Parathyroid adenoma (tissue), 2 donors: Measurements from ENCODE around the gene PIAS1.

Experiments used
- H2AFZ ChIP-seq: fragments of 300-600 bp; sonication (generic); one replicate; pipeline ENCODE4 v1.7.0; 2017; ENCODE audit warnings: antibody characterized with exemption, mild to moderate bottlenecking
- H3K27ac ChIP-seq: fragments of 300-600 bp; sonication (generic); one replicate; pipeline ENCODE4 v1.7.0; 2017
- H3K27me3 ChIP-seq: fragments of 300-600 bp; sonication (generic); one replicate; pipeline ENCODE4 v1.7.0; 2017; ENCODE audit warnings: low read length; ENCODE audit not compliant: control insufficient read depth, insufficient read depth
- H3K36me3 ChIP-seq: fragments of 300-600 bp; sonication (generic); one replicate; pipeline ENCODE4 v1.7.0; 2017; ENCODE audit warnings: low read length; ENCODE audit not compliant: control insufficient read depth, insufficient read depth
- H3K4me1 ChIP-seq: fragments of 300-600 bp; sonication (generic); one replicate; pipeline ENCODE4 v1.7.0; 2017; ENCODE audit warnings: control low read depth
- H3K4me2 ChIP-seq: fragments of 300-600 bp; sonication (generic); one replicate; pipeline ENCODE4 v1.7.0; 2017; ENCODE audit warnings: low read length
- H3K4me3 ChIP-seq: fragments of 300-600 bp; sonication (generic); one replicate; pipeline ENCODE4 v1.7.0; 2017; ENCODE audit warnings: low read depth, low read length
- H3K79me2 ChIP-seq: fragments of 300-600 bp; sonication (generic); one replicate; pipeline ENCODE4 v1.7.0; 2017; ENCODE audit warnings: control low read depth
- H3K9ac ChIP-seq: fragments of 300-600 bp; sonication (generic); one replicate; pipeline ENCODE4 v1.7.0; 2017; ENCODE audit warnings: mild to moderate bottlenecking
- H3K9me3 ChIP-seq: fragments of 300-600 bp; sonication (generic); one replicate; pipeline ENCODE4 v1.7.0; 2017; ENCODE audit warnings: low read length; ENCODE audit not compliant: control insufficient read depth
- TF ChIP-seq, protein P1 (sequence below): fragments of 300-600 bp; sonication (generic); IDR thresholded peaks from one replicate; pipeline ENCODE4 v1.7.0; 2017; ENCODE audit warnings: antibody characterized with exemption, mild to moderate bottlenecking
- donor health status: primary hyperparathyroidism.

Gene PIAS1

DNA sequence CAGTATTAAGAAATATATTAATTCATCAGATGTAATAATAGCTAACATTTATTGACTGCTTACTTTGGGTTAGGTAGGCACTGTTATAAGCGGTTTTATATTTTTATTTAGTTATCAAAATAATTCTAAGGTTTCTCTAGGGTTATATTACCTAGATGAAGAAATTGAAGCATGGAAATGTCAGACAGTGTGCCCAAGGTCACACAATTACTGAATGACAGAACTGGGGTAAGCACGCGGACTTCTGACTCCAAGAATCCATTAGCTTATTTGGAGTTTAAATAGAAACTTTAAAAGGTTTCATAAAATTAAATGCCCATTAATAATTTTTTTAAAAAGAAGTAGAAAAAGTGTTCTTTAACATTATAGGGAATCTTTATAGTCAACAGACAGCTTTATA, 76.7 kb downstream of the PIAS1 start:
- H3K9me3 ChIP-seq: no peaks in the 10 kb centered on the region
- H3K9ac ChIP-seq: no peak overlapping the region
- no peak overlapping the region for H3K4me3 ChIP-seq
- H3K4me2 ChIP-seq: no peak overlapping the region
- no peak overlapping the region for H2AFZ ChIP-seq
- no peaks in the 10 kb centered on the region for H3K4me1 ChIP-seq
- H3K79me2 ChIP-seq: no peaks in the 10 kb centered on the region
- no peak overlapping the region for H3K27ac ChIP-seq
- H3K36me3 ChIP-seq: no peaks in the 10 kb centered on the region
- no peaks in the 10 kb centered on the region for H3K27me3 ChIP-seq
- TF ChIP-seq, protein P1, sequence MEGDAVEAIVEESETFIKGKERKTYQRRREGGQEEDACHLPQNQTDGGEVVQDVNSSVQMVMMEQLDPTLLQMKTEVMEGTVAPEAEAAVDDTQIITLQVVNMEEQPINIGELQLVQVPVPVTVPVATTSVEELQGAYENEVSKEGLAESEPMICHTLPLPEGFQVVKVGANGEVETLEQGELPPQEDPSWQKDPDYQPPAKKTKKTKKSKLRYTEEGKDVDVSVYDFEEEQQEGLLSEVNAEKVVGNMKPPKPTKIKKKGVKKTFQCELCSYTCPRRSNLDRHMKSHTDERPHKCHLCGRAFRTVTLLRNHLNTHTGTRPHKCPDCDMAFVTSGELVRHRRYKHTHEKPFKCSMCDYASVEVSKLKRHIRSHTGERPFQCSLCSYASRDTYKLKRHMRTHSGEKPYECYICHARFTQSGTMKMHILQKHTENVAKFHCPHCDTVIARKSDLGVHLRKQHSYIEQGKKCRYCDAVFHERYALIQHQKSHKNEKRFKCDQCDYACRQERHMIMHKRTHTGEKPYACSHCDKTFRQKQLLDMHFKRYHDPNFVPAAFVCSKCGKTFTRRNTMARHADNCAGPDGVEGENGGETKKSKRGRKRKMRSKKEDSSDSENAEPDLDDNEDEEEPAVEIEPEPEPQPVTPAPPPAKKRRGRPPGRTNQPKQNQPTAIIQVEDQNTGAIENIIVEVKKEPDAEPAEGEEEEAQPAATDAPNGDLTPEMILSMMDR: no peak

DNA sequence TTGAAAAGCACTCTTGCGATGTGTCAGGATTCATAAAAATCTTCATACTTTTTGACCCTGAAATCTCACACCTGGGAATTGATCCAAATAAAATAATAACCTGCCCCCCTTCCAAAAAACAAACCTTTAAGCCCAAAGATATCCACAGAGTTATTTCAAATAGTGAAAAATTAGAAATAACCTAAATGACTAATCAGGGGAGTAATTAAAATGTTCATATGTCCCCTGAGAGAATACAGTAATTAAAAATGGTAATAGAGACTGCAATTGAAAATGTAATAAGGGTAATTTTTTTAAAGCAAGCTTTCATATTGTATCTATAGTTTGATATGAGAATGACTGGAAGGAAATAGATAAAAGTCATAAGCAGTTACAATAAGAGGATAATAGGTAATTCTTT, 83.0 kb downstream of the PIAS1 start:
- Histone ChIP-seq H3K27me3 (no peaks in the 10 kb centered on the region), H3K79me2 (peaks cover 2% of the 10 kb centered on the region), H3K27ac (no peak overlapping the region), H3K4me1 (no peaks in the 10 kb centered on the region), H3K9me3 (no peaks in the 10 kb centered on the region), H3K9ac (no peak overlapping the region), H3K4me2 (no peak overlapping the region), H3K36me3 (no peaks in the 10 kb centered on the region), H2AFZ (no peak overlapping the region), H3K4me3 (no peak overlapping the region)
- TF ChIP-seq, protein P1: no peak

DNA sequence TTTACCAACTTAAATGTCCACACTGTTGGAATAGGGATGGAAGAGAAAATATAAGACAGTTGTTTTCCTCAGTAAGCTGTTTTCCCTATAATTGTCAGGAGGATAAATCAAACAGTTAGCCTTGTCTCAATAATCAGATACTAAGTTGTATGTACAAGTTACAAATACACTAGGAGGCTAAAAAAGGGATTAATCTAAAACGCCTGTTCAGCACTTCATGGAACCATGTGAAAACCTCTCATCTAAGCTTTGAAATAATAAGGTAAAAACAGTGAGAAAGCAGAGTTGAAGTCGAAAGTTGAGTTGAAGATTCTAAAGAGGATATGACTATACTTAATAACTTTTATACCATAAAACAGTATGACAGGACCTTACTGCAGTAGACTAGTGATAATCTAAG, 89.0 kb downstream of the PIAS1 start:
- H3K9ac ChIP-seq: no peak overlapping the region
- TF ChIP-seq, protein P1: no peak
- H3K4me2 ChIP-seq: no peak overlapping the region
- no peak overlapping the region for H3K4me3 ChIP-seq
- H3K9me3 ChIP-seq: no peaks in the 10 kb centered on the region
- no peaks in the 10 kb centered on the region for H3K36me3 ChIP-seq
- H3K4me1 ChIP-seq: no peaks in the 10 kb centered on the region
- no peaks in the 10 kb centered on the region for H3K27me3 ChIP-seq
- no peak overlapping the region for H2AFZ ChIP-seq
- no peak overlapping the region for H3K27ac ChIP-seq
- peaks cover 2% of the 10 kb centered on the region for H3K79me2 ChIP-seq

DNA sequence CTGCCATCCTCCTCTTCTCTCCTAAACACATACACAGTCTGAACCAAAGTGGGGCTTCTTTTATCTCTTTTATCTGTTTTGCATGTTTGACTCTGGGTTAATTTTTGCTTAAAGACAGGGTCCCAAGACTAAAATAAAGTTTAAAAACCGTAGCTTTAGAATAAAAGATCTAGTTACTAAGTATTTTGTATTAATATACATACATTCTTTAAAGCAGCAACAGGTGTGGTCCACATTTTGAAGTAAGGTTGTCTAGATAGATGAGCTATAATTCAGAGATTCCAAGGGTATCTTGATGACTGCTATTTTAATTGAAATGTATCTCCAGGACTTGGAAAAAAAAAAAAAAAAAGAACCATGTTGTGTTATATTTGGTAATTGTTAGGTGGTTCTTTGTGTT, 89.7 kb downstream of the PIAS1 start:
- peaks cover 2% of the 10 kb centered on the region for H3K79me2 ChIP-seq
- H2AFZ ChIP-seq: no peak overlapping the region
- H3K36me3 ChIP-seq: no peaks in the 10 kb centered on the region

DNA sequence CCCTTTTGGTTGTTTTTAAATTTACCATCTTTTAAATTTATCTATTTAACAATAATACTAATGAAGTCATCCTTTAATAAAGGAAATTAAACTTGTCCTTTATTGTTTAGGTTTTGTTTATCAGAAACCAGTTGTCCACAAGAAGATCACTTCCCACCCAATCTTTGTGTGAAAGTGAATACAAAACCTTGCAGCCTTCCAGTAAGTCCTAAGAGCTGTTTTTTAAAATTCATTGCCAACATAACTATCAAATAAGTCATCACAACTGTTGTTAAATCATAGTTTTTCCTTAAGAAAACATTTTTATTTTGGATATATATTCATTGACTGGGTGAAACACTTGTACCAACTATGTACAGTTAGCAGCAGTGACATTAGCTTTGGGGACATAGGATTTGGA, 91.6 kb downstream of the PIAS1 start:
- no peak overlapping the region for H3K9ac ChIP-seq
- no peak overlapping the region for H3K4me2 ChIP-seq
- H2AFZ ChIP-seq: no peak overlapping the region
- TF ChIP-seq, protein P1: no peak
- H3K27ac ChIP-seq: no peak overlapping the region
- no peak overlapping the region for H3K4me3 ChIP-seq
- H3K36me3 ChIP-seq: no peaks in the 10 kb centered on the region
- no peaks in the 10 kb centered on the region for H3K9me3 ChIP-seq
- H3K79me2 ChIP-seq: peaks cover 2% of the 10 kb centered on the region
- H3K4me1 ChIP-seq: no peaks in the 10 kb centered on the region
- no peaks in the 10 kb centered on the region for H3K27me3 ChIP-seq

More for the DNA sequence above, 89.7 kb downstream of the PIAS1 start:
- Histone ChIP-seq H3K27me3 (no peaks in the 10 kb centered on the region), H3K27ac (no peak overlapping the region), H3K4me1 (no peaks in the 10 kb centered on the region), H3K4me3 (no peak overlapping the region), H3K9me3 (no peaks in the 10 kb centered on the region), H3K9ac (no peak overlapping the region), H3K4me2 (no peak overlapping the region)
- TF ChIP-seq, protein P1: no peak
